GM18867 (cell line): Measurements from ENCODE around the gene TTC21A.

Source experiments
- ATAC-seq: cut with Tn5 transposase; IDR thresholded peaks from one replicate; pipeline ENCODE4 v1.9.1; 2021; ENCODE audit warnings: mild to moderate bottlenecking, moderate library complexity; ENCODE audit not compliant: unreplicated experiment

The TTC21A gene

DNA sequence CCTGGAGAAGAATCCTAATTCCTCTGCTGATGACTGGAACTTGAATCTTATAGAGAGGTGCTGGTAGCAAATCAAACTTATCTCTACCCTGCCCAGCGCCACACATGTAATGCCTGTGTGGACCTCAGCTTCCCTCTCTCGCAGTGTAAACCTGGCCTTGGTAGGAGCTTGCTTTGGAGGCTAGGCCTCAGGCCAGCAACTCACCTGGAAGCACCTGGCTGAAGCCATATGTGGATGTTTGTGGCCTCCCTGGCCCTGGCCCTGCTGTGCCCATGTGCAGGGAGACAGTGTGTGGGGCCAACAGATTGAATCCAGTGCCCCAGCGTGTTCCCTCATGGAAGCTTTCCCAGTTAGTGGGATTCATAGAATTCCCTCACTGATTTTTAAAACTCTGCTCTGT is 8.4 kb downstream of the TTC21A start:
- ATAC-seq = no peak

GRCh38 chr3:39118079-39118478 is 10.6 kb downstream of the TTC21A start:
- ATAC-seq = no peak

DNA sequence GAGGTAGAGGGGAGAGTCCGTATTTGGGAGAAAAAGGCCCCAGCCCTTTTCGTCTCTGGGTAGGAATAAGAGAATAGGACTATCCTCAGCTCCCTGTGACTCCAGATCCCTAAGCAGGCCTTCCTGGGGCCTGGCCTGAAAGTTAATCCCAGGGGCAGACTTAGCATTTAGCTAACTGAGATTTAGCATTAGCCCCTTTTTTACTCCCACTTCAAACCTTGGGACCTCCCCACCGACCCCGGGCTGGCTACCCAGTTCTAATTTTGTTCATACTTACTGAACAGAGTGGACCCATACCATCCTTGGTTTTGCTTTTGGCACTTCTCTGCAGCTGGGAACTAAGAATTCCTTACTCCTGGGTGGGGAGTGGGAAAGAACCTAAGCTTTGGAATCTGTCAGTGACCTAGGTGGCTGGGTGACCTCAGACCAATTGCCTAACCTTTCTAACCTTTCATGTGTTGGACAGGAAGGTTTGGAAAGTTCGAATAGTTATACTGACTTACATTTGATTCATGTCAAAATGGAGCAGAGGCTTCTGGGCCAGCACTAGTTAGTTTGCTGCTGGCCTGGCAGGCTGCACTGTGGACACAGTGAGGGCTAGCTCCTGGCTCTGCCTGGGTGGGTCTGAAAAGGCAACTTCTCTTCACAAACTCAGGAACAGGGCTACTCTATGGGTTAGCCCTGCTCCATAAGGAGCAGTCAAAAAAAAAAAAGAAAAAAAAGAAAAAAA is 11.6 kb downstream of the TTC21A start:
- no peak for ATAC-seq

DNA sequence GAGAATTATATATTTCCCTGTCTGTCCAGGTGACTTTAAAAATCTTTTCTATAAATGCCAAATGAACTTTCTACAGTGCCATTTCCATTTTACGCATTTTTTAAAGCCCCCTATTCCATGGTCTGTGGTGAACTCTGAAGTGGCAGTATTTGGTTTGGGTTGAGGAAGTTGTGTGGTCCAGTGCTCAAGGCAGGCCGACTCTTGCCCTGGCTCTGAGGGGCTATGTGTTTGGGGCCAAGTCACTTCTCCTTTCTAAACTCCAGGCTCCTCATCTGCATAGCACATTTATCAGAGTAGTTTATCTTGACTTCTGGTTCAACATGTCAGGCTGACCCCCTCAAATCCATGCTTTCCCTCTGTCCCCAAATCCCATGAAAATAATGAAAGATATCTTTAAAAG is 14.1 kb downstream of the TTC21A start:
- no peak for ATAC-seq

DNA sequence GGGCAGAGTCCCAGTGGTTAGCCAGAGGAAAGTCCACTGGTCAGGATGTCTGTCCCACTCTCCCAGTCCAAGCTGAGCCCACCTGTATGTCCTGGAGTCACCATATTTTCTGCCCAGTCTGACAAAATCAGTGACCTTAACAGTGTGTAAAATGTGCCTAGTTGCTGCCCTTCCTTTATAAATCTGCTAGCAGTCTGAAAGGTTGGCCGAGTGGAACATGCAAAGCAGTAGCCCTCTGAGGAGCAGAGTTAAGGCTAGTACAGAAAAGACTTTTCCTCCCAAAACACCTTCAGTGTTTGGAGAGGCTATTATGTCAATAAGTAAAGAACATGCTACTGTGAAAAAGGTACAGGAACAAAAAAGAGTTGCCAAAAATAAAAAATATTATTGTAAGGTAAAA is 15.3 kb downstream of the TTC21A start:
- ATAC-seq = peak; percentile 84

GRCh38 chr3:39124876-39125840 is 17.7 kb downstream of the TTC21A start:
- no peak for ATAC-seq

- ATAC-seq = no peak
Observed at GRCh38 chr3:39125841-39126500, 18.5 kb downstream of the TTC21A start.

GRCh38 chr3:39126532-39127071 is 19.1 kb downstream of the TTC21A start:
- no peak for ATAC-seq

- ATAC-seq = no peak
Observed at GRCh38 chr3:39127269-39127907, 19.9 kb downstream of the TTC21A start.

- ATAC-seq = no peak
Observed at GRCh38 chr3:39127908-39128304, 20.4 kb downstream of the TTC21A start.

DNA sequence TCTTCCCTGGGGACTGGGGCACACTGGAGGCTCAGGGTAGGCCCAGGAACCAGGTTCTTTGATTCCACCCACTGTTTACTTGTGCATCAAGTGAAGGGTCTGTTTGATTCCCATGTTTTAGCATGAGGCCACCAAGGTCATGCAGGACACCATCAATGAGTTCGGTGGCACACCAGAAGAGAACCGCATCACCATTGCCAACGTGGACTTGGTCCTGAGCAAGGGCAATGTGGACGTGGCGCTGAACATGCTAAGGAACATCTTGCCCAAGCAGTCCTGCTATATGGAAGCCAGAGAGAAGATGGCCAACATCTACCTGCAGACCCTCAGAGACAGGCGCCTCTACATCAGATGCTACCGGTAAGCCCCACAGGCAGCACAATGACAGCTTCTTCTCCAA is 21.5 kb downstream of the TTC21A start:
- no peak for ATAC-seq

- no peak for ATAC-seq
Observed at GRCh38 chr3:39130026-39130425, 22.5 kb downstream of the TTC21A start.

GRCh38 chr3:39130693-39131265 is 23.3 kb downstream of the TTC21A start:
- no peak for ATAC-seq

DNA sequence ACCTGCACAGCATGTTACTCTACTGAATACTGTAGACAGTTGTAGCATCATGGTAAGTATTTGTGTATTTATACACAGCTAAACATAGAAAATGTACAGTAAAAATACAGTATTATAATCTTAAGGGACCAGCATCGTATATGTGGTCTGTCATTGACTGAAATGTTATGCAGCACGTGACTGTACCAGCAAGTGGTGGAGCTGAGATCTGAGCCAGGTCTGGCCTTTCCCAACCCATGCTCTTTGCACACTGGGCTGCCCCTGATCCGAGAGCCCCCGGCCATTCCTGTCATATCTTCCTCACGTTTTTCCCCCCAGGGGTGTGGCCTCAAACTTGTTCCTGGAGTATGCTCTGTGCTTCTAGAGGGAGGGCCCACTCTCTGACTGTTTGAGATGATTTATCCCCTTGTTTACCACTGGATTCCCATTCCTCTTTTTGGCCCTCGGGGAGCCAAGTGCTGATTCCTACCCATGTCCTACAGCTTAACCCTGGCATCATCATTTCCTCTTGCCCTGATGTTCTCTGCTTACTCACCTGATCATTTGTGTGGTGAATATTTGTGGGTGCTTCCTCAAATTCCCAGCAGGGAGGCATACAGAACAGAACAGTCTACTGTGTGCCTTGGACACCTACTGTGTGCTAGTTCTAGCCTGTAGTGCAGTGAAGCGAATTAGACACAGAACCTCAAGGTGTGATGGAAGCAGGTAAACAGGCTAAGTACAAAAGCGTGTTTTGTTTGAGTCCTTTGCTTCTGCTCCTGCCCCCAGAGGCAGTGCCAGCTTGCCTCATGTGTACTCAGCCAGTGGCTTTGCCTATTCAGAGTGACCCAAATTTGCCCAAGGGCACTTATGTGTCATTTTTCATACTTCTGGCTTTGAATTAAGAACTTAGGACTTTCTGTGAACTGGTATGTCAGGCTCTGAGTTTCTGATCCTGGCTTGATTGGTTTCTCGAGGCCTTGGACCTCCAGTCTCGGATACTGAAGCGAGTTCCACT is 24.9 kb downstream of the TTC21A start:
- no peak for ATAC-seq

GRCh38 chr3:39133093-39133490 is 25.6 kb downstream of the TTC21A start:
- no peak for ATAC-seq

GRCh38 chr3:39133822-39134221 is 26.3 kb downstream of the TTC21A start:
- ATAC-seq = no peak

DNA sequence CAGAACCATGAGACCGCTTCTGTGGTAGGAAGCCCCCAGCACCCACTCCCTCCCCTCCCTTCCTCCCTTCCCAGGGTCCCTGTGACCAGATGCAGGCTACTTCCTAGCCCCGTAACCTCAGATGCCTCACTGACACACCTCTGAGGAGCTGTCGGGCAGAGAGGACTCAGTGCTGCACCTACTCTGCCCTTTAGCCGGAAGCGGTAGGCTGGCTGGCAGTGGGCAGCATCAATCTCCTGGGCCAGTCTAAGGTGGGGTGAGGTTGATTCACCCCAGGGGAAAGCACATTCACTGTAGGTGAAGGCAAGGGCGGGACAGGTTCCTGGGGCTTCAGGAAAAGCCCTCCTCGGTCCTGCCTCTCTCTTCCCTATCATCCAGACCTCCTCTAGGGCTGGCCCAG is 26.8 kb downstream of the TTC21A start:
- ATAC-seq = no peak

DNA sequence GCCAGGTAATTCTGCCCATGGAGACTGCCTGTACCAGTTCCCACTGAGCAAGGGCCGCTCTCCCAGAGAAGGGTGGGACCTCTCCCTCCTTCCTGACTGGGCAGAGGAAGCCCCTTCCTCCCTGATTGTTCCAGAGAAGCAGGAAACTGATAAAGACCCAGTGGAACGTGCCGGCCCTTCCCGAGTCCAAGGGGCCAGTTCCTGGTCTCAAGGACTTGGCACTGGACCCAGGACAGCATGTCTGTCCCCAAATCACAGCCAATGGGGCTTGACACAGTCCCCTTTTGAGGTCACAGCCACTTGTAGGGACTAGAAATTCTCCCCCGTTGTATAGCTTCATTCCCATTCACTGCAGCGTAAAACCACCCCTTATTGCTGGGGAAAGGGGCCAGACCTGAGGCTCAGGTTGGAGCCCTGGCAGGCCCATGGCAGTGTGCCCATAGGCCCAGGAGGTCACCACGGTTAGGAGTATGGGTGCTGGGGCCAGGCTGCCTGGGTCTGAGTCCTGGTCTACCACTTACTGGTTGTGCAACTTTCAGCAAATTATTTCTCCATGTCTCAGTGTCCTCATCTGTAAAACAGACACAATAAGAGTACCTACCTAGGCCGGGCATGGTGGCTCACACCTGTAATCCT is 27.8 kb downstream of the TTC21A start:
- no peak for ATAC-seq
